Gastrocnemius medialis (tissue), 4 donors: ENCODE data around the gene MLN.

Source experiments
- CTCF ChIP-seq, 5 experiments: fragments of 450-650 bp in 3 of 5; fragments of 200-600 bp in 2 of 5; sonication (generic) in 2 of 5; IDR thresholded peaks in 4 of 5; conservative IDR thresholded peaks in 1 of 5; 1 replicate in 4 of 5; 2 replicates in 1 of 5; pipeline ENCODE4 v1.5.1; 2016 to 2019; ENCODE audit warnings: antibody characterized with exemption in 5 of 5, mild to moderate bottlenecking in 3 of 5, moderate library complexity in 3 of 5
- POLR2A ChIP-seq, 2 donors: fragments of 450-650 bp; IDR thresholded peaks; one replicate each; pipeline ENCODE4 v1.6.1; 2017; ENCODE audit warnings: antibody characterized with exemption in 2 of 2, mild to moderate bottlenecking in 2 of 2, moderate library complexity in 2 of 2

GRCh38 chr6:33847867-33848266 lies 44.1 kb upstream of the MLN start:
- TF ChIP-seq CTCF (IDR thresholded peaks at IDR 0.05 in 4 of 5, conservative IDR thresholded peaks at IDR 0.05 in 1 of 5) (no peak), POLR2A (IDR thresholded peaks at IDR 0.05) (no peak)
